Superior temporal gyrus (tissue), 1 donor: Measurements from ENCODE around the gene DYNLL1.
"Not testable (repeated sequence)": the region's sequence is repeated elsewhere in the genome, so short reads cannot be mapped to it uniquely, and the experiment has no call there.

Experiments
- DNase-seq: peaks from one replicate; pipeline ENCODE4 v3.0.0-alpha.2; 2016; ENCODE audit errors: extremely low spot score

DYNLL1 gene

GRCh38 chr12:120474616-120474960 is 21.3 kb upstream of the DYNLL1 start:
- no peak for DNase-seq

GRCh38 chr12:120475643-120476042 is 20.3 kb upstream of the DYNLL1 start:
- no peak for DNase-seq

- no peak for DNase-seq
Measured at GRCh38 chr12:120479458-120479857, 16.5 kb upstream of the DYNLL1 start.

GRCh38 chr12:120480211-120480610 is 15.7 kb upstream of the DYNLL1 start:
- DNase-seq, result no peak

- no peak for DNase-seq
Measured at GRCh38 chr12:120481022-120481767, 14.7 kb upstream of the DYNLL1 start.

GRCh38 chr12:120483621-120484020 is 12.3 kb upstream of the DYNLL1 start:
- DNase-seq, result no peak

- no peak for DNase-seq
Measured at GRCh38 chr12:120485961-120486881, 9.7 kb upstream of the DYNLL1 start.

- DNase-seq, result not testable (repeated sequence)
Measured at GRCh38 chr12:120487552-120487951, 8.4 kb upstream of the DYNLL1 start.

- no peak for DNase-seq
Measured at GRCh38 chr12:120488057-120488640, 7.8 kb upstream of the DYNLL1 start.

GRCh38 chr12:120489018-120489417 is 6.9 kb upstream of the DYNLL1 start:
- no peak for DNase-seq

- no peak for DNase-seq
Measured at GRCh38 chr12:120490325-120490724, 5.6 kb upstream of the DYNLL1 start.

GRCh38 chr12:120490833-120491512 is 4.9 kb upstream of the DYNLL1 start:
- no peak for DNase-seq

GRCh38 chr12:120495186-120495730 is 655 bp upstream of the DYNLL1 start:
- DNase-seq, result no peak

- DNase-seq, result peak; percentile 84
Measured at GRCh38 chr12:120496413-120497340, 764 bp downstream of the DYNLL1 start.

GRCh38 chr12:120497524-120498150 is 1.7 kb downstream of the DYNLL1 start:
- DNase-seq, result no peak

- DNase-seq, result no peak
Measured at GRCh38 chr12:120498870-120499515, 3.1 kb downstream of the DYNLL1 start.

- DNase-seq, result peak; percentile 44
Measured at GRCh38 chr12:120500581-120500980, 4.7 kb downstream of the DYNLL1 start.

GRCh38 chr12:120504587-120504986 is 8.7 kb downstream of the DYNLL1 start:
- DNase-seq, result no peak

GRCh38 chr12:120508537-120508936 is 12.6 kb downstream of the DYNLL1 start:
- no peak for DNase-seq

- DNase-seq, result peak; percentile 88
Measured at GRCh38 chr12:120514002-120514401, 18.1 kb downstream of the DYNLL1 start.
